Ammon's horn (tissue), 1 donor: ENCODE data around the gene LCNL1.

Experiments used
- DNase-seq: peaks from one replicate; pipeline ENCODE4 v3.0.0-alpha.2; 2016; ENCODE audit warnings: low spot score

The LCNL1 gene

DNA sequence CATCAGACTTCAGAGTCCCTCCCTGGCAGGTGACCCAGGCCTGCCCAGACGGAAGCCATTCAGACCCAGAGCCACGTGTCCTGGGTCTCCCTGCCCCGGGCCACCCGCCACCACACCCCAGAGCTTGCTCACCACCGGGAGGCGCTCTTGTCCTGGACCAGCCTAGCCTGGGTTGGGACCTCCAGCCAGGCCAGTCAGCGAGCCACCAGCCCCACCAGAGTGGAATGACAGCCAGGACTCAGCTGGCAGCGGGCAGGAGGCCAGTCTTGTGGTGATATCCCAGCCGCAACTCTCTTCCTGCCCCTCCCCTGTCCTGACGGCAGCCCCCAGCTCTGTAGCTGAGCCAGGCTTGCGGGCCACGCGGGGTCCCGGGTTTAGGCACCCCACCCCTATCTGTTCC lies 7.1 kb upstream of the LCNL1 start:
- DNase-seq: peak; percentile 91

DNA sequence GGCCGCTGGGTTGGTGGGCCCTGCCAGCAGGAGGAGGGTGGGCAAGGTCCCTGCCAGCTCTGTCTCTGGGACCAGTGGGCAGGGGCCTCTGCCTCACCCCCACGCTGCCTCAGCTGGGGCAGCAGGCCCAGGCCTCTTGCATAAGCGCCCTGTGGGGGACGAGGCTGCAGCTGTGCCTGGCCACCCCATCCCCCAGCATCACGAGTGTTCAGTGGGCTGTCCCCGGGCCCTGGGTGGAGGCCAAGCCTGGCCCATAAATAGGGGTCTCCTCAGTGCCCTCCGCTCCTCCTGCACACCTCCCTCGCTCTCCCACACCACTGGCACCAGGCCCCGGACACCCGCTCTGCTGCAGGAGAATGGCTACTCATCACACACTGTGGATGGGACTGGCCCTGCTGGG lies 5.6 kb upstream of the LCNL1 start, which contains the start of gene PTGDS:
PTGDS (plus strand) TSS at position 282 of the 400 bp plus-strand sequence; CDS start at position 357, 75 bp downstream.
- DNase-seq: peak; percentile 97

DNA sequence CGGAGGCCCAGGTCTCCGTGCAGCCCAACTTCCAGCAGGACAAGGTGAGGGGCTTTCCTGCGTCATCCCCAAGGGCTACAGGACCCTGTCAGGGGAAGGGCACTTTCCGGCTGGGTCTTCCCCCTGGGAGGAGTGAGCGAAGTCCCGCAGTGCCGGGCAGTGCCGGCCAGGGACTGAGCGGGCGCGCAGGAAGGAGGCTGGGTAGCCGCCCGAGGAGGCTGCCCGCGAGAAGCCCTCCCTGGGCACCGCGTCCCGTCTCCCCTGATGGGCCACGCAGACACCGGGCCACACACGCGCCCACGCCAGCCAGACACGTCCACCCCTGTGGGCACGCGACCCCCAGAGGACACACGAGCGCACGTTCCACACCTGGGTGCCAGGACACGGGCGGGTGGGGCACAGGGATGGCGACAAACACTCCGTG lies 5.1 kb upstream of the LCNL1 start:
- peak; percentile 45 for DNase-seq

DNA sequence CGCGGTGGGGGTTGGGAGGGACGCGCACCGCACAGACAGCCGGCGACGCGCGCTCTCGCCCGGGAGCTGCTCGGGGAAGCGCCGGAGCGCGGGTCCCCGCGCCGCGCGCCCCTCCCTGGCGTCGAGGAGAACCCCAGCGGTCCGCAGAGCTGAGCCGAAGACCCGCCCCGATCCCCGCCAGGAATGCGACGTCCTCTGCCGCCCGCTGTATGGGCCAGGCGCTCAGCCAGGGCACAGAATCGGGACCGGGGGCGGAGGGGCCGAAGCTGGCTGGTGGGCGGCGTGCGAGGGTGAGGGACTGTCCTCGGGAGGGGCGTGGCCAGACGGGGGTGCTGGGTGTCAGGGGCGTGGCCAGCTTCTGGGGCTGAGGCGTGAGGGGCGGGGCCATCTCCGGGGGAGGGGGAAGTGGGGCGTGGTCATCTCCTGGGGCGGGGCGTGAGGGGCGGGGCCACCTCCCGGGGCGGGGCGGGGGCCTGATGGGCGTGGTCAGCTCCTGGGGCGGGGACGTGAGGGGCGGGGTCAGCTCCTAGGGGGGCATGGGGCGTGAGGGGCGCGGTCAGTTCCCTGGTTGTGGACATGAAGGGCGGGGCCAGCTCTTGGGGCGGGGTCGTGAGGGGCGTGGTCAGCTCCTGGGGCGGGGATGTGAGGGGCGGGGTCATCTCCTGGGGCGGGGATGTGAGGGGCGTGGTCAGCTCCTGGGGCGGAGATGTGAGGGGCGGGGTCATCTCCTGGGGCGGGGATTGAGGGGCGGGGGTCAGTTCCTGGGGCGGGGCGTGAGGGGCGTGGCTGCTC lies 4.5 kb upstream of the LCNL1 start:
- DNase-seq: peak; percentile 95

DNA sequence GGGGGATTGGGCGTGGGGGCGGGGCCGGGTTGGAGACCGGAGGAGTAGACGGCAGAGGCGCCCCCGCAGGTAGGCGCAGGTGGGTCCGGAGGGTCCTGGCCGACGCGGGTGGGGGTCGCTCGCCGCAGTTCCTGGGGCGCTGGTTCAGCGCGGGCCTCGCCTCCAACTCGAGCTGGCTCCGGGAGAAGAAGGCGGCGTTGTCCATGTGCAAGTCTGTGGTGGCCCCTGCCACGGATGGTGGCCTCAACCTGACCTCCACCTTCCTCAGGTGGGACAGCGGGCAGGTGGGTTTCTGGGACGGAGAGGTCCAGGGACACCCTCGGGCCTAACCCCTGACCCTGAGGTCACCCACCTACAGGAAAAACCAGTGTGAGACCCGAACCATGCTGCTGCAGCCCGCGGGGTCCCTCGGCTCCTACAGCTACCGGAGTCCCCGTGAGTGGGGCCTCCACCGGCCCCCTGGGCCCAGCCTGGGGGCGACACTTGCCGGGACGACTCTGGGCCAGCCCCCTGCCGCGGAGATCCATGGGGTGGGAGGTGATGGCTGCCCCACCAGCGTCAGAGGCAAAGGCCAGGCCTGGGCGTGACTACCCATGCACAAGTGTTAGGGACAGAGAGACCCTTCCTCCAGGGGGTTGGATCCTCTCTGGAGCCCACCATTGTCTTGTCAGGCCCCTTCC lies 3.8 kb upstream of the LCNL1 start:
- DNase-seq: no peak

DNA sequence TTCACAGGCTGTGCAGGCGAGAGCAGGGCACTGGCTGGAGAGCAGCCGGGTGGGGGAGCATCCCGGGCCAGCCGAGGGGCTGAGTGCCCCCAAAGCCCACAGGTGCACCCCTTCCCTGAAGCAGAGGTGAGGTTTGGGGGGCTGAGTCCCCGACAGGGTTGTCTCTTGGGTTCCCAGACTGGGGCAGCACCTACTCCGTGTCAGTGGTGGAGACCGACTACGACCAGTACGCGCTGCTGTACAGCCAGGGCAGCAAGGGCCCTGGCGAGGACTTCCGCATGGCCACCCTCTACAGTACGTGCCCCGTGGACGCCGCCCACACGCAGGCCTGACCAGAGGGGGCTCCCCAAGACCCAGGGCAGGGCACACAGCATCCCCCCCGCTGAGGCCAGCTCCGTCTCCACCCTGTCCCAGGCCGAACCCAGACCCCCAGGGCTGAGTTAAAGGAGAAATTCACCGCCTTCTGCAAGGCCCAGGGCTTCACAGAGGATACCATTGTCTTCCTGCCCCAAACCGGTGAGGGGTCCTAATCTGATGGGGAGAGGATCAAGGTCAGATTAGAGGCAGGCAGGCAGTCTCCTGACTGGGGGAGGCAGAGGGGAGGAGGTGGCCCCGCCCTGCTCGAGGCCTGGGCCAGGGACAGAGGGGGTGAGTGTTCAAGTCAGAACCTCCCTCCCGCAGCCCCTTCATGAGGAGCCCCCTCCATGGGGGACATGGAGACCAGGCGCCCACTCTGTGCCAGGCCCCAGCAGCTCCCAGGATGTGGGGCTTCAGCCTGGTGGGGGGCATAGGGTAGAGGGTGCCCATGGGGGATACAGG lies 2.8 kb upstream of the LCNL1 start:
- DNase-seq: no peak

DNA sequence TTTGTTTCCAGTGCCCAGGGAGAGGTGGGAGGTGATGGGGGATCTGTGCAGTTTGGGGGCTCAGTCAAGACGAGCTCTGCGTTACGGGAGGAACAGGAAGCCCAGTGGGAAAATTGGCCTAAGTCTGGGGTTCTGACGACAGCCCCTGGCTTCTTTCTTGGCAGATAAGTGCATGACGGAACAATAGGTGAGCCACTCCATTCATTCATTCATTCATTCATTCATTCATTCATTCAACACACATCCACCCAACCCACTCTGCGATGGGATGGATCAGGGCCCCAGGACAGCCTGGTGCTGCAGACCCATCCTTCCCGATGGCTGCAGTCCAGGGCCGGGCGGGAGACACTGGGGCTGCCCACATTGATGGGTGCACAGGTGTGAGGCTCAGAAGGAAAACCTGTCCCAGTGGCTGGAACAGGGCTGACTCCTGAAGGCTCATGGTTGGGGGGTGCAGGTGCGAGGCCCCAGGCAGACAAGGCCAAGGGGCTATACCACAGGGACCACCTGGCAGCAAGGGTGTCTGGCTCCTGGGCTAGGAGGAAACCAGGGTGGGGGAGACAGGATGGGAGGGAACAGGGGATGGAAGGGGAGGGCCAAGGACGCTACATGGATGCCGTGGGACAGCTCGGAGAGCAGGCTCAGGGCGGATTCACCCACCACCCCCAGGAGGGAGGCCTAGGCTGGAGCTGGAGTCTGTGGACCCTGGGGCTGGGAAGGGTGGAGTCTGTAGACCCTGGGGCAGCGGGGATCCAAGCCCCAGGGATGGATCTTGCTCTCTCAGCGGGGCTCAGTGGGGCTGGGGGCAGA lies 1.9 kb upstream of the LCNL1 start:
- DNase-seq: no peak

DNA sequence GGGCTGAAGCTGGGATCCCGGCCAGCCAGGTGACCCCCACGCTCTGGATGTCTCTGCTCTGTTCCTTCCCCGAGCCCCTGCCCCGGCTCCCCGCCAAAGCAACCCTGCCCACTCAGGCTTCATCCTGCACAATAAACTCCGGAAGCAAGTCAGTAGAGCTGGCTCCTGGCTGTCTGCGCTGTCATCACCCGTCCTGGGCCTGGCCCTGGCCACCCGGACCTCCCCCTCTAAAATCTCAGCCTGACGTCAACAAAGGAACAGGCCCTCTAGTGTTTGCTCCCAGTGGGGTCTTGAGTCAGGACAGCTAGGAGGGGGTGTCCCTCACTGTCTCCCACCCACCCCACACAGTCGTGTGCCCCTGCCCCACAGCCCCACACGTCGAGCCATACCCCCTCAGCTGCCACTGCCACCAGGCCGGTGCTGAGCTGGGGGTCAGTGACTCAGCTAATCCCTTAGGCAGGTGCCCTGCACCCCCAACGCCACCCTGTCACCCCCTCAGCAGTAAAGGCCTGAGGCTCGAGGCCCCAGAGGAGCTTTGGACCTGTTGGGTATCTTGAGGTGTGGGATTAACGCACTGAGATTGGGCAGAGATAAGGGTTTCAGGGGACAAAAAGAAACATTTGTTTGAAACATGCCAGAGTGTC lies 1.1 kb upstream of the LCNL1 start:
- DNase-seq: peak; percentile 74

DNA sequence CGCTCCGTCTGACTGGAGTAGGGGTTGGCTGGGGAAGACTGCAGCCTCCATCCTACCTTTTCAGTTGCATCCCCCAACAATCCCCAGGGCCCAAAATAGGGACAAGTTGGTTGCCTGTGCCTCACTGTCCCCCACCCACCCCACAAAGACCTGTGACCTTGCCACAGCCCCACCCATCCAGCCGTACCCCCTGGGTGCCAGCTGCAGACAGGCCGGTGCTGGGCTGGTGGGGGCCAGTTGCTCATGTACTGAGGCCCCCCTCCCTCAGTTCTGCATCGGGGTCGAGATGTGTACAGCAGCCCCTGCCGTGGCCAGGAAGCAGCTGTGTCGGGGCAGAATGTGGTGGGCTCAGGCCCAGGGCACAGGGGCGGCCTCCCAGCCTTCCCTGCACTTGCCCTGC lies 374 bp downstream of the LCNL1 start:
- DNase-seq: no peak

DNA sequence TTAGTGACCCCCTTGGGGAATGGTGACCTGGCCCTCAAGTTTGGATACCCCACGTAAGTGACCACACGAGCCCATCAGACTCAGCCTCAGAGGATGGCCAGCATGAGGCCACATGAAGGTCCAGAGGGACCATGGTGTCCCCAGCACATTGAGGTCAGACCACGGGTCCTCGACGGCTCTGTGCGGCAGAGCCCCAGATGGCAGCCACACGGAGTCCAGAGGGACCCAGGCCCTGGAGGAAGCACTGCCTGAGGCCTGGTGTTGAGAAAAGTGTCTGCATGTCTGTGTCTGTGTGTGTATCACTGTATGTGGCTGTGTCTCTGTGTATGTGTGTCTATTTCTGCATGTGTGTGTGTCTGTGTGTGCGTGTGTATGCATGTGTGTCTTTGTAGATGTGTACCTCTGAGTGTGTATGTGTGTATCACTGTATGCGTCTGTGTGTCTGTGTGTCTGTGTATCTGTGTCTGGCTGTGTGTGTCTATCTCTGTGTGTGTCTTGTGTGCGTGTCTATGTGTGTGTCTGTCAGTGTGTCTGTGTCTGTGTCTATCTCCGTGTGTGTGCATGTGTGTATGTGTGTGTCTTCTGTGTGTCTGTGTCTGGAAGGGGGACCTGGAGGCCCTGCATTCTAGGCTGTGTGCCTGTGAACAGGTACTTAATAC lies 992 bp downstream of the LCNL1 start:
- no peak for DNase-seq

DNA sequence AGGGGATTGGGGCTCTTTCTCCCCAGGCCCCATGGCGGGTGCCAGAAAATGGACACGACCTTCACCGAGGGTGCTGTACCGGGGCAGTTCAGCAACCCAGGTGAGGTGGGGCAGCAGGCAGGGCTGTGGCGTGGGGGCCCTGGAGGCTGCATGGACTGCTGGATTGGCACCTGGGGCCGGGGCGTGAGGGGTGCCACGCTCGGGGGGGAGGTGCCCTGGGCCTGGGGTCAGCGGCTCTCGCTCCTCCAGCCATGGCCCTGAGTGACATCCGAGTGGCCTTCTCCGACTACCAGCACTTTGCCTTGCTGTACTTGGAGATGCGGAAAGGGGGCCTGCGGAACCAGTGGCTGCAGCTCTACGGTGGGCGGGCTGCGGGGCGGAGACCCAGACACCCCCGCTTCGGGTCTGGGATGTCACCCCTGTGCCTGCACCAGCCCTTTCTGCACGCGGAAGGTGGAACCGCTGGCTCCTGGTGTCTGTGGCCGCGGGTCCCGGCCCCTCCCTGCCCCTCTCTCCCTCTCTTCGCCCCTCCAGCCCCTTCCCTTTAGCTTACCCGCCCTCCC lies 1.8 kb downstream of the LCNL1 start:
- DNase-seq: no peak

DNA sequence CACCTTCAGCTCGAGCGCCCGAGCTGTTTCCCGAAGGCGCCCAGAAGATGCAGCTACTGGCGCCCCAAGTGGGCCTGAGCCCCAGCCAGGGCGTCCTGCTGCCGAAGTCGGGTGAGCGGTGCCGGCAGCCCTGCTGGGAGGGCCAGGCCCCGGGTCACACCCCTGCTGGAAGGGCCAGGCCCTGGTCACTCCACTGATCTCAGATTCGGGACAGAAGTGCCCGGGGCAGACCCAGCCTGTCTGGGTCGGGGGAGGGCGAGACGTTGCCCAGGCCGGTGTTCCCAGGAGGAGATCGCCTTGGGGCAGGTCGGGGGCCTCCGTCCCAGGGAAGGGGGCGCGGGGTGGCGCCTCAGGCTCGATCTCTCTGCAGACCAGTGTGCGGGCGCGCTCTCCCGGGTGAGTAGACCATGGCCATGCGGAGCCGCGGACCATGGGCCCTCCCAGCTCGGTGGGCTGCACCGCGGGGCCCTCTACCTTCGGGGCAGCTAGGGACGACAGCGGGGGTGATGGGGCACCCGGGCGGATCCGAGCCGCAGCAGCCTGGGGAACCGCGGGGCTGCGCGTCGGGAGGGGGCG lies 2.3 kb downstream of the LCNL1 start:
- no peak for DNase-seq

DNA sequence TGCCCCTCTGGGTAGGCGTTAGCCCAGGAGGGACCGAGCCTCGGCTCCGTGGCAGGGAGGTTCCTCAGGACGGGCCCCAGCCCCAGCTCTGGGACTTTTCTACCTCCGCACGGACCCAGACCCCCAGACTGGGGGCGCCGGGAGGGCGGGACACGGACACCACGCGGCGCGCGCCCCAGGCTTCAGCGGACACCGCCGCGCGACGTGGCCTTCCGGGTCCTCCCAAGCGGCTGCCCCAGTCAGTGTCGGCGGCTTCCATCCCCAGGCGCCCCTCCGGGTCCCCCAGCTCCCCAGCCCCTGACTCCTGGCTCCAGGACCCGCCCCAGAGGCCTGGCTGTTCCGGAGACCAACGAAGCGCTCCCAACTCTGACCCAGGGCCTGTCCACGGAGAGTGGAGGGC lies 3.1 kb downstream of the LCNL1 start:
- DNase-seq: no peak

DNA sequence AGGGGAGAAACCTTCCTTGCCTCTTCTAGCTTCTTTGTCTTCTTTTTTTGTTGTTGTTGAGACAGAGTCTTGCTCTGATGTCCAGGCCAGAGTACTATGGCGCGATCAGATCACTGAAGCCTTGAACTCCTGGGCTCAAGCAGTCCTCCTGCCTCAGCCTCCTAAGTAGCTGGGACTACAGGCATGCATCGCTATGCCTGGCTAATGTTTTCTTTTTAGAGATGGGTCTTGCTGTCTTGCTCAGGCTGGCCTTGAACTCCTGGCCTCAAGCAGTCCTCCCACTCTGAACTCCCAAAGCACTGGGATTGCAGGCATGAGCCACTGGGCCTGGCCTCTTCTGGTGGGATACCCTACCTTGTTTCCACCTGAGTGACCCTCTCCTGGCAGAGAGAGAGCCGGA lies 6.1 kb downstream of the LCNL1 start:
- no peak for DNase-seq

DNA sequence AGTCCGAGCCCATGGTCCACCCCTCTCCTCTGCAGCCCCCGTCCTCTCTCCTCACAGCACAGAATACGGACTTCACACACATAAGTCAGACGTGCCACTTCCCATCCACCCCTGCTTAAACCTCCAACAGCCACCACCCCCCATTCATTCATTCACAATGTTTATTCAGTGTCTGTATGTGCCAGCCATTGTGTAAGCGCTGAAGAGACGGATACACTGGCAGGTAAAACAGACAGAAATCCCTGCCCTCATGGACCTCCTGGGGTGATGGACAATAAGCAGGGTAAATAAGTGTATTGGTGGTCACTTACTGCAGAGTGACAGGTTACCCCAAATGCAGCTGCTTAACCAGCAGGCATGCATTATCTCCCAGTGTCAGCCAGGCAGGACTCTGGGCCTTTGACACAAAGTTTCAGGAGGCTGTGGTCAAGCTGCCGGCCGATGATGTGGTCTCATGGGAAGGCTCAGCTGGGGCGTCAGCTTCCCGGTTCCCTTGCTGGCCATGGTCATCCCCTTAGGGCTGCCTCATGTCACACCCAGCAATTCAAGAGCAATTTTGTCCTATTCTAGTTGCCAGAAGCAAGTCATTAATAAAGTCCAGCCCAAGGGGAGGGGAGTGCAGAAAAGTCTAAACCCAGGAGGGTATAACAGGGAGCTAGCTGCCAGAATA lies 7.6 kb downstream of the LCNL1 start:
- no peak for DNase-seq

DNA sequence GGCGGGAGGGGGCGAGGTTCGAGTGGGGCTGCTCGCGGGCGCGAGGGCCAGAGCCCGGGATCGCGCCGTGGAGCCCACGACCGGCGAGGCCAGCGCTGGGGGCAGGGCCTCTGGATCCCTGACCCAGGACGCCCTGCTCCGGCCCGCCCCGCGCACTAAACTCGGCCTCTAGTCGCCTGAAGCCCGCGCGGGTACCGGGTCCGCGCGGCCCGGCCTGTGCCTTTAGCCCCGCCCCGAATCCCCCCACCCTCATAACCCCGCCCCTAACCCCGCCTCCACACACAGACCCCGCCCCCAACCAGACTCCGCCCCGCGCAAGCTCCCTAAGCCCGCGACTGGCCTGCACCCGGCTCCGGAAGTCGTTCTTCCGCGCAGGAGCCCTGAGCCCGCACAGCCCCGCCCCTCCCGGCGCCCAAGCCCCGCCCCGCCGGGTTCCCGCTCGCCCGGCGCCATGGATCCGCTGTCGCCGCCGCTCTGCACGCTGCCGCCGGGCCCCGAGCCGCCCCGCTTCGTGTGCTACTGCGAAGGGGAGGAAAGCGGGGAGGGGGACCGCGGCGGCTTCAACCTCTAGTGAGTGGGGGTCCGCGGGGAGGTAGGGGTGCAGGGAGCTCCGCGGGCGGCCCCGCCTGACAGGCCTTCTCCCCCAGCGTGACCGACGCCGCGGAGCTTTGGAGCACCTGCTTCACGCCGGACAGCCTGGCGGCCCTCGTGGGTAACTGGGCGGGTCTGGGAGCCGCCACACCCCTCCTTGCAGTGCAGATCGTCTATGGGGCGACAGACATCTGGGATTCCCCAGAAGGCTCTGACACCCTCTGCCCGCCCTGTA lies 9.4 kb downstream of the LCNL1 start, which contains the start of gene PAXX:
PAXX (plus strand) TSS at position 430 of the 826 bp plus-strand sequence; CDS start at position 452, 22 bp downstream.
- peak; percentile 92 for DNase-seq

DNA sequence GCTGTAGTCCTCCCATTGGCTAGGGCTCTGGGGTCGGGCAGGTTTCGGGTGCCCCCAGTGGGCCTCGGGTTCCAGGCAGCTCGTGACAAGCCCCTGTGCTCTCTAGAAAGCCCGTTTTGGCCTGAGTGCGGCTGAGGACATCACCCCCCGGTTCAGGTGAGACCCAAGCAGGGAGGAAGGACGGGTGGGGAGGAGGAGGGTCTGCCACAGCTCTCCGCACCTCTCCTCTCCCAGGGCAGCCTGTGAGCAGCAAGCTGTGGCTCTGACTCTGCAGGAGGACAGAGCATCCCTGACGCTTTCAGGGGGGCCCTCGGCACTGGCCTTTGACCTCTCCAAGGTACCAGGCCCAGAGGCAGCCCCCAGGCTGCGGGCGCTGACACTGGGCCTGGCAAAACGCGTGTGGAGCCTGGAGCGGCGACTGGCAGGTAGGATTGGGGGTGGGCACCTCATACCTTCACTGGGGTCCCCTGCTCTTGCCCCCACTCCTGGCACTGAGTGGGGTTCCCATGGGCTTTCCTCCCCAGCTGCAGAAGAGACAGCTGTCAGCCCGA lies 10.1 kb downstream of the LCNL1 start:
- no peak for DNase-seq
